CD4-positive, alpha-beta T cell (primary cell): ENCODE data around the gene TAS2R31. TPM values are rescaled to one million over a fixed set of nuclear protein-coding genes. Genes with fewer than 3 reads are reported as not detected.

Experiments used
- ATAC-seq: fragments of 200-7000 bp; cut with Tn5 transposase; one replicate; pipeline ENCODE4 v1.10.0; 2022; ENCODE audit warnings: mild to moderate bottlenecking; ENCODE audit not compliant: poor library complexity
- CTCF ChIA-PET: fragments of 350-600 bp; sonication (Branson Sonifier 250); formaldehyde crosslinking; loops from one replicate; lab custom pipeline; 2021; ENCODE audit warnings: antibody characterized with exemption, inconsistent platforms; lab: Charles Lee
- POLR2A ChIA-PET: fragments of 350-600 bp; sonication (Branson Sonifier 250); formaldehyde crosslinking; loops from one replicate; lab custom pipeline; 2021; ENCODE audit warnings: antibody characterized with exemption, inconsistent platforms; lab: Charles Lee
- DNase-seq, 14 experiments: peaks; one replicate each; pipeline ENCODE4 v3.0.0-alpha.2; 2013 to 2020; ENCODE audit warnings: mixed read lengths in 2 of 14
- H3K27ac ChIP-seq, 2 donors: one replicate each; pipeline versions ENCODE4 v1.5.1 to v1.7.0; 2013; ENCODE audit warnings: low read length in 2 of 2, low read depth in 1 of 2, mild to moderate bottlenecking in 1 of 2
- H3K27me3 ChIP-seq, 2 experiments: 1 replicate in 1 of 2; 2 replicates in 1 of 2; pipeline versions ENCODE4 v1.6.1 to v1.7.0; 2013; ENCODE audit warnings: low read length in 2 of 2, control low read depth in 1 of 2, mild to moderate bottlenecking in 1 of 2, moderate library complexity in 1 of 2; ENCODE audit not compliant: insufficient read depth in 2 of 2, control insufficient read depth in 1 of 2
- H3K36me3 ChIP-seq: one replicate; pipeline ENCODE4 v1.6.1; 2013; ENCODE audit warnings: low read length, control low read depth; ENCODE audit not compliant: insufficient read depth
- H3K4me1 ChIP-seq: one replicate; pipeline ENCODE4 v1.6.1; 2013; ENCODE audit warnings: low read length, control low read depth; ENCODE audit not compliant: insufficient read depth
- H3K4me3 ChIP-seq: one replicate; pipeline ENCODE4 v1.5.1; 2013; ENCODE audit warnings: mild to moderate bottlenecking, low read length, moderate library complexity
- H3K9me3 ChIP-seq, 2 experiments: 1 replicate in 1 of 2; 2 replicates in 1 of 2; pipeline versions ENCODE4 v1.6.1 to v1.7.0; 2013; ENCODE audit warnings: low read length in 2 of 2, mild to moderate bottlenecking in 2 of 2, control low read depth in 1 of 2, moderate library complexity in 1 of 2; ENCODE audit not compliant: control insufficient read depth in 1 of 2, insufficient read depth in 1 of 2
- H3K27ac Mint-ChIP-seq: one replicate; pipeline ENCODE4 v1.8.0; 2020; ENCODE audit warnings: mixed read lengths
- H3K27me3 Mint-ChIP-seq: one replicate; pipeline ENCODE4 v1.8.0; 2021; ENCODE audit warnings: mixed read lengths
- H3K36me3 Mint-ChIP-seq: one replicate; pipeline ENCODE4 v1.8.0; 2021; ENCODE audit warnings: low read depth, mixed read lengths
- H3K4me1 Mint-ChIP-seq: one replicate; pipeline ENCODE4 v1.8.0; 2021; ENCODE audit warnings: low read depth, mixed read lengths
- H3K4me3 Mint-ChIP-seq: one replicate; pipeline ENCODE4 v1.8.0; 2020; ENCODE audit warnings: mild to moderate bottlenecking, mixed read lengths
- H3K9me3 Mint-ChIP-seq: one replicate; pipeline ENCODE4 v1.8.0; 2020; ENCODE audit warnings: mixed read lengths
- intact Hi-C, 2 experiments: fragments of 100-400 bp; cut with DNase I in 1 of 2; cut with micrococcal nuclease in 1 of 2; formaldehyde crosslinking; loops; one replicate each; pipeline versions ENCODE4 v1.15.1 to v1.9.0; 2023 to 2025; cut with DNase I, micrococcal nuclease
- total RNA-seq, 174 experiments: library from RNA in 2 of 174; stranded (reverse) in 2 of 174; gene quantifications; one replicate each; pipeline ENCODE4 v1.2.3 and lab custom pipeline; 2021 to 2026
- TF ChIP-seq, protein P1 (sequence below): fragments of 200-600 bp; IDR thresholded peaks from one replicate; pipeline ENCODE4 v1.8.0; 2022; ENCODE audit warnings: antibody characterized with exemption, mild to moderate bottlenecking

TAS2R31 gene
- total RNA-seq, 2 experiments from 2014 or later = 1.7 to 1.9 TPM

DNA sequence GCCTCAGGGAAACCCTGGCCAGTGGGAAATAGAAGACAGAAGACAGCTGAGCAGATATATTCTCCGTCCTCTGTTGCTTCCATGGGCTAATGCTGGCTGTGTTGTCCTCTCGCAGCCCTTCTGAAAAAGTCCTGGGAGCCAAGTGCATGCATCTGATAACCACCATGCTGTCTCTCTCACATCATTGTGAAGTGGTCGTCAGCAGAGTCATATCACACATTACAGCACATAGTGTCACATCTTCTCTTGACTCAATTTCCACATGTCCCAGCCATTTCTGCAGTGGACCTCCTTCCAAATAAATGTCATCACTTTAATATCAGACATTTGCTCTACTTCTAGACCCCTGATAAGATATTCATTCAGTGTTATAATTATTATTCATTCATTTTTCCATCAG is 36.9 kb downstream of the TAS2R31 start:
- no peak overlapping the region for H3K27ac ChIP-seq
- Mint-ChIP-seq H3K27me3 (no peaks in the 10 kb centered on the region), H3K36me3 (peaks cover 50% of the 10 kb centered on the region), H3K27ac (no peak overlapping the region), H3K4me1 (no peaks in the 10 kb centered on the region), H3K9me3 (peaks cover 4% of the 10 kb centered on the region), H3K4me3 (no peak overlapping the region)
- no peak for ATAC-seq
- TF ChIP-seq, protein P1, sequence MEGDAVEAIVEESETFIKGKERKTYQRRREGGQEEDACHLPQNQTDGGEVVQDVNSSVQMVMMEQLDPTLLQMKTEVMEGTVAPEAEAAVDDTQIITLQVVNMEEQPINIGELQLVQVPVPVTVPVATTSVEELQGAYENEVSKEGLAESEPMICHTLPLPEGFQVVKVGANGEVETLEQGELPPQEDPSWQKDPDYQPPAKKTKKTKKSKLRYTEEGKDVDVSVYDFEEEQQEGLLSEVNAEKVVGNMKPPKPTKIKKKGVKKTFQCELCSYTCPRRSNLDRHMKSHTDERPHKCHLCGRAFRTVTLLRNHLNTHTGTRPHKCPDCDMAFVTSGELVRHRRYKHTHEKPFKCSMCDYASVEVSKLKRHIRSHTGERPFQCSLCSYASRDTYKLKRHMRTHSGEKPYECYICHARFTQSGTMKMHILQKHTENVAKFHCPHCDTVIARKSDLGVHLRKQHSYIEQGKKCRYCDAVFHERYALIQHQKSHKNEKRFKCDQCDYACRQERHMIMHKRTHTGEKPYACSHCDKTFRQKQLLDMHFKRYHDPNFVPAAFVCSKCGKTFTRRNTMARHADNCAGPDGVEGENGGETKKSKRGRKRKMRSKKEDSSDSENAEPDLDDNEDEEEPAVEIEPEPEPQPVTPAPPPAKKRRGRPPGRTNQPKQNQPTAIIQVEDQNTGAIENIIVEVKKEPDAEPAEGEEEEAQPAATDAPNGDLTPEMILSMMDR = no peak
- ChIA-PET POLR2A (no interaction called here), CTCF (interaction anchor here (1.4 kb wide), 1 partner anchor 16 kb away, joined by 3 read pairs; no protein-coding TSS in a partner anchor)
- H3K9me3 ChIP-seq = no peaks in the 10 kb centered on the region
- no peak overlapping the region for H3K4me3 ChIP-seq
- no peak for DNase-seq
- no peaks in the 10 kb centered on the region for H3K4me1 ChIP-seq
- no peaks in the 10 kb centered on the region for H3K27me3 ChIP-seq
- intact Hi-C loops = no loop called here
- peaks cover 4% of the 10 kb centered on the region for H3K36me3 ChIP-seq

DNA sequence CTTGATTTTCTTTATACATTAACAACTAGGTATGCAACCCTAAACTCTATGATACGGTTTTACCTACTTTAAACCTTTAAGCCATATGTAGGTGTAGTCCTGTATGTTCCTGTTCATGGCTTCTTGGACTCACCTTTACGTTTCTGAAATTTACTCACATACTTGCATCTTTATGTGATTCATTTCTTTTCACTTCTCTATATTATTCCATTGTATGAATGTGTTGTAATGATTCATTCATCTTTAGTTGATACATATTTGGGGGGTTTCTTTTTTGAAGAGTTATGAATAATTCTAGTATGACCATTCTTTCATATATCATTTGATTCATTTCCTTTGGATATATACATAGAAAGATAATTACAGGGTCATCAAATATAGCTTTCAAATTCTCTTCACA is 42.1 kb downstream of the TAS2R31 start:
- no peaks in the 10 kb centered on the region for H3K9me3 ChIP-seq
- Mint-ChIP-seq H3K4me3 (no peak overlapping the region), H3K36me3 (peaks cover 26% of the 10 kb centered on the region), H3K27ac (no peak overlapping the region), H3K4me1 (peaks cover 17% of the 10 kb centered on the region), H3K9me3 (peaks cover 4% of the 10 kb centered on the region), H3K27me3 (no peaks in the 10 kb centered on the region)
- no peak for ATAC-seq
- no peak overlapping the region for H3K27ac ChIP-seq
- DNase-seq = no peak
- intact Hi-C loops = no loop called here
- TF ChIP-seq, protein P1 = no peak
- peaks cover 2% of the 10 kb centered on the region for H3K36me3 ChIP-seq
- H3K4me3 ChIP-seq = no peak overlapping the region
- ChIA-PET CTCF (no interaction called here), POLR2A (interaction anchor here (1.2 kb wide), 1 partner anchor 10 kb away, joined by 3 read pairs; no protein-coding TSS in a partner anchor)
- H3K4me1 ChIP-seq = no peaks in the 10 kb centered on the region
- no peaks in the 10 kb centered on the region for H3K27me3 ChIP-seq

DNA sequence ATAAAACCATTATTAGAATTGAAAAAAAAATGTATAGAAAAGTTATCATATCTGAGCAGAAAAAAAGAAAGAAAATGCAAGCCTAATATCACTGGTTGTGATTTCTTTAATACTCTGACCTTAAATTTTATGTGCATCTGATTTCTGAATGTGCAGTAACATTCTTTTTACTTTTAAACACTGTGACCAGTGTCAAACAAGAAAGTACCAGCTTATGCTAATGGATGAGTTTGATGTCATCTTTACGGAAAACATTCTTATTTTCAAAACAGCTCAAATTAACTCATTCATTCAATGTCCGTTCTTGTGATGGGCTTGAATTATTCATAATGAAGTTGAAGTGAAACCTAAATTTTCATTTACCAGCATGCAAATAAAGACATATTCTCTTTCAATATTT is 44.4 kb downstream of the TAS2R31 start, which contains the start of gene TAS2R50:
TAS2R50 (minus strand) TSS at position 101 of the 400 bp plus-strand sequence; CDS start at position 49, 52 bp downstream.
- H3K9me3 Mint-ChIP-seq = peaks cover 4% of the 10 kb centered on the region
- no peaks in the 10 kb centered on the region for H3K27me3 ChIP-seq
- CTCF ChIA-PET = interaction anchor here (0.6 kb wide), 1 partner anchor 955 kb away, joined by 3 read pairs; no protein-coding TSS in a partner anchor
- no peak within 1 kb of the TSS for H3K4me3 Mint-ChIP-seq
- DNase-seq (no peak), ATAC-seq (no peak)
- H3K4me1 Mint-ChIP-seq = peaks cover 40% of the 10 kb centered on the region
- TF ChIP-seq, protein P1 = no peak
- peaks cover 12% of the 10 kb centered on the region for H3K36me3 Mint-ChIP-seq
- H3K4me3 ChIP-seq = no peak within 1 kb of the TSS
- POLR2A ChIA-PET = no interaction called here
- H3K27ac ChIP-seq = no peak within 1 kb of the TSS
- no peaks in the 10 kb centered on the region for H3K9me3 ChIP-seq
- H3K27ac Mint-ChIP-seq = no peak within 1 kb of the TSS
- H3K27me3 Mint-ChIP-seq = no peaks in the 10 kb centered on the region
- intact Hi-C loops = no loop called here
- no peaks in the 10 kb centered on the region for H3K36me3 ChIP-seq
- peaks cover 13% of the 10 kb centered on the region for H3K4me1 ChIP-seq
